ENCODE data around the gene ZNF579. TPM values are rescaled to one million over a fixed set of nuclear protein-coding genes. Genes with fewer than 3 reads are reported as not detected.

Gene ZNF579
- total and polyA plus RNA-seq, 2 of the 8 experiments (the other 6 are each of a cell fraction or from before 2014, with no cell fraction given) = 10.0 to 18.9 TPM

DNA sequence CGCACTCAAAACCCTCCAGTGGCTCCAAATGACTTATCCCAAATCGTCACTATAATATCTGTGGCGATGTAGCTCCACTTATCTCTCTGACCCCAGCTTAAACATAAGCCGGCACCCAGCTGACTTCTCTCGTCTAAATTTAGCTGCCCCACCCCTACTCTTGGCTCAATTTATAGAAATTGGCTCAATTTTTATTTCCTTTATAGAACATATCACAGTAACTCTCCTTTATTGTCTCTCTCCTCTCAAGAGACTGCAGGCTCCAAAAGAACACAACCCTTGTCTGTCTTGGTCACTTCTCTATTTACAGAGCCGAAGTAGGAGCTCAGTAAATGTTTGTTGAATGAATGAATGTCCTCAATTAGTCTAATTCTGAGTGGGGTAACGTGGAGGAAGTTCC, 42.9 kb upstream of the ZNF579 start:
- Histone ChIP-seq H3K9ac (replicated peaks in 1 of 4; ENCODE audit: extremely low read depth in 1 of 4, low read depth in 3 of 4, low read length in 3 of 4) (no peak overlapping the region), H3K36me3 (ENCODE audit: control insufficient read depth in 2 of 4, insufficient read depth in 4 of 4, low read length in 3 of 4) (peaks cover 0 to 11% (median 1%) of the 10 kb centered on the region in 4 experiments; a peak in 4 of 8 replicates), H3K79me1 (ENCODE audit: low read depth, low read length) (no peaks in the 10 kb centered on the region), H3K14ac (ENCODE audit: insufficient read length) (no peak overlapping the region), H3K27me3 (replicated peaks in 1 of 4; ENCODE audit: control insufficient read depth in 3 of 4, extremely low read depth in 1 of 4, insufficient read depth in 3 of 4, low read length in 3 of 4) (no peaks in the 10 kb centered on the region), H3K27ac (ENCODE audit: low read depth, low read length) (no peak overlapping the region), H3K18ac (ENCODE audit: extremely low read depth, low read length) (no peak overlapping the region), H3K4me3 (ENCODE audit: extremely low read depth in 1 of 4, insufficient read depth in 2 of 4, low read depth in 3 of 4, low read length in 4 of 4) (peak overlapping the region; percentile 25 to 95 (median 59); a peak in 7 of 8 replicates), H4K5ac (ENCODE audit: insufficient read length, low read depth, low read length) (no peak overlapping the region), H2BK20ac (ENCODE audit: low read length) (no peak overlapping the region), H2BK12ac (ENCODE audit: low read depth, low read length) (no peak overlapping the region), H3K23me2 (ENCODE audit: low read depth, low read length) (no peaks in the 10 kb centered on the region), H3K56ac (replicated peaks; ENCODE audit: insufficient read length, low read depth, low read length) (no peak overlapping the region), H3K9me3 (ENCODE audit: insufficient read depth in 2 of 2, low read depth in 1 of 2, low read length in 1 of 2) (no peaks in the 10 kb centered on the region), H2AFZ (ENCODE audit: low read length) (no peak overlapping the region), H3K4me2 (ENCODE audit: insufficient read depth in 1 of 2, low read depth in 2 of 2, low read length in 2 of 2) (peak overlapping the region; percentile 29 to 50; a peak in 1 of 4 replicates), H4K91ac (replicated peaks; ENCODE audit: insufficient read length, low read length) (no peak overlapping the region), H3K79me2 (ENCODE audit: control insufficient read depth in 1 of 2, insufficient read depth in 2 of 2, low read length in 2 of 2) (no peaks in the 10 kb centered on the region), H2BK120ac (replicated peaks; ENCODE audit: low read depth, low read length) (no peak overlapping the region), H4K20me1 (replicated peaks in 1 of 2; ENCODE audit: control insufficient read depth in 1 of 2, insufficient read depth in 2 of 2, low read length in 2 of 2) (peaks cover 1 to 5% of the 10 kb centered on the region in 2 experiments), H2BK15ac (ENCODE audit: low read length) (no peak overlapping the region), H3K23ac (ENCODE audit: insufficient read length) (no peak overlapping the region), H4K8ac (ENCODE audit: extremely low read depth, insufficient read depth, low read length) (no peak overlapping the region), H2BK5ac (ENCODE audit: low read depth, low read length) (no peak overlapping the region), H2AK5ac (ENCODE audit: low read depth, low read length) (no peak overlapping the region), H3K4ac (replicated peaks; ENCODE audit: insufficient read length, low read depth, low read length) (no peak overlapping the region), H3K4me1 (replicated peaks in 1 of 4; ENCODE audit: control insufficient read depth in 3 of 4, insufficient read depth in 4 of 4, low read length in 3 of 4) (peaks cover 0 to 3% (median 0%) of the 10 kb centered on the region in 4 experiments; a peak in 3 of 7 replicates)
- WGBS, 2 experiments (ENCODE audit: extremely low coverage in 1 of 2, insufficient coverage in 1 of 2, insufficient read length in 1 of 2, insufficient replicate concordance in 2 of 2, low coverage in 1 of 2, low lambda C conversion rate in 2 of 2, missing lambda C conversion rate in 1 of 2) = 91% methylated on average over 7 of the region's 7 CpGs; no CpG with 5 or more reads in 1 of the 2 experiments
- ChIA-PET CTCF (ENCODE audit: partially characterized antibody) (interaction anchor here (0.8 to 8.0 kb wide), 3 partner anchors 9 to 29 kb away, joined by 3 to 38 read pairs (median 9); partner anchors contain the start of gene ZNF865), POLR2A (ENCODE audit: partially characterized antibody) (interaction anchor here (1.0 to 6.8 kb wide), 7 partner anchors 10 to 171 kb away, joined by 3 to 32 read pairs (median 6); partner anchors contain the start of genes CCDC106, ZNF581 and ZNF865)
- DNase-seq (ENCODE audit: low read depth in 1 of 2, low spot score in 2 of 2) = no peak
- FAIRE-seq = no peak
- TF ChIP-seq CTBP2 (IDR thresholded peaks at IDR 0.05; ENCODE audit: borderline replicate concordance, insufficient read depth, insufficient read length, low read length) (no peak), RAD21 (IDR thresholded peaks at IDR 0.05 in 1 of 2, conservative IDR thresholded peaks at IDR 0.05 in 1 of 2; ENCODE audit: low read depth in 2 of 2, low read length in 2 of 2) (no peak), EGR1 (IDR thresholded peaks at IDR 0.05; ENCODE audit: borderline replicate concordance, low read depth, low read length) (no peak), TAF7 (optimal IDR thresholded peaks at IDR 0.05; ENCODE audit: borderline replicate concordance, low read depth, low read length) (no peak), SIX5 (IDR thresholded peaks at IDR 0.05; ENCODE audit: low read depth, low read length) (no peak), HDAC2 (IDR thresholded peaks at IDR 0.05; ENCODE audit: borderline replicate concordance in 1 of 2, low read depth in 2 of 2, low read length in 2 of 2) (no peak), FOSL1 (IDR thresholded peaks at IDR 0.05; ENCODE audit: insufficient read depth, low read depth, low read length) (no peak), CREB1 (IDR thresholded peaks at IDR 0.05) (no peak)

Measured in H1 (cell line).